ENCODE measurements around the gene ARMC6.

The ARMC6 gene

GRCh38 chr19:19107654-19108053 is 74.3 kb downstream of the ARMC6 start:
- no peak for DNase-seq (ENCODE audit: low read depth in 2 of 2)
